Fibroblast of the aortic adventitia (primary cell): ENCODE data around the gene RAD51B. TPM values are rescaled to one million over a fixed set of nuclear protein-coding genes. Genes with fewer than 3 reads are reported as not detected.
A peak's percentile ranks its signal among the peaks of the same experiment; 100 is the strongest.
"Not testable (repeated sequence)": the region's sequence is repeated elsewhere in the genome, so short reads cannot be mapped to it uniquely, and the experiment has no call there.

Experiments used
- DNase-seq: peaks from one replicate; pipeline ENCODE4 v3.0.0-alpha.2; 2010; ENCODE audit warnings: low read depth
- H3K4me3 ChIP-seq: 2 replicates; pipeline ENCODE4 v1.5.1; 2011; ENCODE audit warnings: low read depth, mild to moderate bottlenecking, control low read depth, low read length, moderate library complexity
- total RNA-seq: library from RNA; depleted of rRNA; stranded (reverse); fragments of >200 nt; gene quantifications from 2 replicates; pipeline ENCODE4 v1.2.3, GENCODE V29; 2012; ENCODE audit warnings: low replicate concordance
- TF ChIP-seq, protein P1 (sequence below): IDR thresholded peaks from 2 replicates; pipeline ENCODE4 v1.5.1; 2011; ENCODE audit warnings: mild to moderate bottlenecking, low read length, control low read depth, inconsistent platforms; ENCODE audit not compliant: insufficient read depth

The RAD51B gene
- total RNA-seq, 1 donor = 28.7 TPM

GRCh38 chr14:67815573-67816225 is 3.9 kb upstream of the RAD51B start:
- TF ChIP-seq, protein P1, sequence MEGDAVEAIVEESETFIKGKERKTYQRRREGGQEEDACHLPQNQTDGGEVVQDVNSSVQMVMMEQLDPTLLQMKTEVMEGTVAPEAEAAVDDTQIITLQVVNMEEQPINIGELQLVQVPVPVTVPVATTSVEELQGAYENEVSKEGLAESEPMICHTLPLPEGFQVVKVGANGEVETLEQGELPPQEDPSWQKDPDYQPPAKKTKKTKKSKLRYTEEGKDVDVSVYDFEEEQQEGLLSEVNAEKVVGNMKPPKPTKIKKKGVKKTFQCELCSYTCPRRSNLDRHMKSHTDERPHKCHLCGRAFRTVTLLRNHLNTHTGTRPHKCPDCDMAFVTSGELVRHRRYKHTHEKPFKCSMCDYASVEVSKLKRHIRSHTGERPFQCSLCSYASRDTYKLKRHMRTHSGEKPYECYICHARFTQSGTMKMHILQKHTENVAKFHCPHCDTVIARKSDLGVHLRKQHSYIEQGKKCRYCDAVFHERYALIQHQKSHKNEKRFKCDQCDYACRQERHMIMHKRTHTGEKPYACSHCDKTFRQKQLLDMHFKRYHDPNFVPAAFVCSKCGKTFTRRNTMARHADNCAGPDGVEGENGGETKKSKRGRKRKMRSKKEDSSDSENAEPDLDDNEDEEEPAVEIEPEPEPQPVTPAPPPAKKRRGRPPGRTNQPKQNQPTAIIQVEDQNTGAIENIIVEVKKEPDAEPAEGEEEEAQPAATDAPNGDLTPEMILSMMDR = no peak
- H3K4me3 ChIP-seq = peak overlapping the region; percentile 98
- peak; percentile 57 for DNase-seq

GRCh38 chr14:67816326-67817002 is 3.1 kb upstream of the RAD51B start, which contains the start of gene ZFYVE26:
Gene ZFYVE26, minus strand, starts transcription at chr14:67816590. Its CDS starts 627 bp downstream, at chr14:67815963.
- TF ChIP-seq, protein P1 = no peak
- peak; percentile 95 for DNase-seq
- H3K4me3 ChIP-seq = peak within 1 kb of the TSS; percentile 98

DNA sequence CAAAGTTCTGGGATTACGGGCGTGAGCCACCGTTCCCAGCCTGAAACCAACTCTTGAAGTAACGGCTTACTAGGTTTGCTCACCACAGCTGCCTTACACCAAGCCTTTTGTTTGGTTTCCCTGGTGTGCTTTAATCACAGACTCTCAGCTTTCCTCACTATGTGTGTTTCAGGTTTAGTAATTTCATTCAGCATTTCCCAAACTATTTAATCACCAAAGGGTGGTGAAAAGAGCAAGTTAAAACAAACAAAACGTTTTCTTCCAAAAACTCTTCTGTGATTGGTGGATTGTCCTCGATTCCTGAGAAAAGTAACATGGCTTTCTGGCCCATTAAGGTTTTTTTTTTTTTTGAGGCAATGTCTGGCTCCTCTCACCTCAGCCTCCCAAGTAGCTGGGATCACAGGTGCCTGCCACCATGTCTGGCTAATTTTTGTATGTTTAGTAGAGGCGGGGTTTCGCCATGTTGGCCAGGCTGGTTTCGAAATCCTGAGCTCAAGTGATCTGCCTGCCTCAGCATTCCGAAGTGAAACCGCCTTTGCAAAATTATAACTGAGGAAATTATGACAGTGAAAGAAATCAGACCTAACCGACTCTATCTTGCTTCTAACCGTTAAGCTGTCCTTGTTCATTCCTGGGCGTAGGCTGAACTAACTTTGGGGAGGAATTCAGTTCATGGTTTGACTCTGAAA is 1.7 kb upstream of the RAD51B start:
- TF ChIP-seq, protein P1 = no peak
- DNase-seq = no peak

GRCh38 chr14:67818476-67818875 is 1.1 kb upstream of the RAD51B start:
- not testable (repeated sequence) for H3K4me3 ChIP-seq, DNase-seq

More for the DNA sequence above, 1.7 kb upstream of the RAD51B start:
- no peak overlapping the region for H3K4me3 ChIP-seq

- TF ChIP-seq, protein P1 = no peak
- H3K4me3 ChIP-seq = peak overlapping the region; percentile 73
- DNase-seq = peak; percentile 43
These were observed 921 bp downstream of the RAD51B start for GRCh38 chr14:67820428-67820971.

GRCh38 chr14:67821121-67821520 is 1.5 kb downstream of the RAD51B start:
- DNase-seq = no peak
- TF ChIP-seq, protein P1 = no peak
- H3K4me3 ChIP-seq = no peak overlapping the region

DNA sequence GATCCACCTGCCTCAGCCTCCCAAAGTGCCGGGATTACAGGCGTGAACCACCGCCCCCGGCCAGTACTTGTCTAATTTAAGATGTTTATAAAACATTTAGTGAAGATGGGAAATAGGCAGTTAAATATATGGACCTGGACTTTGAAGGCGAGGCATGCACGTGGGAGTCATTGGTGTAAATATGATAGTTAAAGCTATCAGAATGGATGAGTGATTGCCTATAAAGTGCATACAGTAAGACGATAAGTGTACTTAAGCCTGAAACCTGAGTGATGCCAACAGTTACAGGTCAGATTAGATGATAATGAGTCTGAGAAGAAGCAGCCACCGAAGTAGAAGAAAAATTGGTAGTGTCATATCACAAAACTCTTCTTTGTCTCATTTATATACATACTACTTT is 11.5 kb downstream of the RAD51B start:
- DNase-seq = no peak
- TF ChIP-seq, protein P1 = no peak

More for the DNA sequence above, 11.5 kb downstream of the RAD51B start:
- H3K4me3 ChIP-seq = no peak overlapping the region
